ENCODE results near the gene CEP20. TPM values are rescaled to one million over a fixed set of nuclear protein-coding genes. Genes with fewer than 3 reads are reported as not detected.
"Not testable (repeated sequence)": the region's sequence is repeated elsewhere in the genome, so short reads cannot be mapped to it uniquely, and the experiment has no call there.

Gene CEP20
- total RNA-seq, 2 donors from 2014 or later: 38.7 to 97.5 TPM

GRCh38 chr16:15854061-15854460 lies 34.3 kb downstream of the CEP20 start:
- no peak for ATAC-seq
- Mint-ChIP-seq H3K27ac (no peak overlapping the region), H3K9me3 (no peaks in the 10 kb centered on the region), H3K36me3 (peaks cover 0 to 6% of the 10 kb centered on the region in 2 donors)
- no peak for DNase-seq (ENCODE audit: low spot score in 2 of 2)

- peaks cover 0 to 5% of the 10 kb centered on the region in 2 donors for H3K36me3 Mint-ChIP-seq
- no peak overlapping the region for H3K27ac Mint-ChIP-seq
- ATAC-seq: no peak
- H3K9me3 Mint-ChIP-seq: no peaks in the 10 kb centered on the region
- DNase-seq (ENCODE audit: low spot score in 2 of 2): no peak
Measured at GRCh38 chr16:15853021-15853420, 35.4 kb downstream of the CEP20 start.

DNA sequence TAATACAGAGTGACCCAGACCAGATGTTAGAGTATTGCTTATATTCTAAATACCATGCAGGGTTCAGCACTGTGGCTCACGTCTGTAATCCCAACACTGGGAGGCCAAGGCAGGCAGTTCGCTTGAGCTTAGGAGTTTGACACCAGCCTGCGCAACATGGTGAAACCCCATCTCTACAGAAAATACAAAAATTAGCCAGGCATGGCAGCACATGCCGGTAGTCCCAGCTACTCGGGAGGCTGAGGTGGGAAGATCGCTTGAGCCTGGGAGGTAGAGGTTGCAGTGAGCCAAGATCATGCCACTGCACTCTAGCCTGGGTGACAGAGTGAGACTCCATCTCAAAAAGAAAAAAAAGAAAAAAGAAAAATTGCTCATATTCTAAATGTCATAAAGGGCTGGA lies 37.8 kb downstream of the CEP20 start:
- DNase-seq (ENCODE audit: low spot score in 2 of 2); H3K36me3 Mint-ChIP-seq; H3K27ac Mint-ChIP-seq; ATAC-seq; H3K9me3 Mint-ChIP-seq: not testable (repeated sequence)

- ATAC-seq (no peak), DNase-seq (ENCODE audit: low spot score in 2 of 2) (no peak)
- Mint-ChIP-seq H3K27ac (no peak overlapping the region), H3K36me3 (no peaks in the 10 kb centered on the region), H3K9me3 (no peaks in the 10 kb centered on the region)
Measured at GRCh38 chr16:15849209-15849981, 39.0 kb downstream of the CEP20 start.

DNA sequence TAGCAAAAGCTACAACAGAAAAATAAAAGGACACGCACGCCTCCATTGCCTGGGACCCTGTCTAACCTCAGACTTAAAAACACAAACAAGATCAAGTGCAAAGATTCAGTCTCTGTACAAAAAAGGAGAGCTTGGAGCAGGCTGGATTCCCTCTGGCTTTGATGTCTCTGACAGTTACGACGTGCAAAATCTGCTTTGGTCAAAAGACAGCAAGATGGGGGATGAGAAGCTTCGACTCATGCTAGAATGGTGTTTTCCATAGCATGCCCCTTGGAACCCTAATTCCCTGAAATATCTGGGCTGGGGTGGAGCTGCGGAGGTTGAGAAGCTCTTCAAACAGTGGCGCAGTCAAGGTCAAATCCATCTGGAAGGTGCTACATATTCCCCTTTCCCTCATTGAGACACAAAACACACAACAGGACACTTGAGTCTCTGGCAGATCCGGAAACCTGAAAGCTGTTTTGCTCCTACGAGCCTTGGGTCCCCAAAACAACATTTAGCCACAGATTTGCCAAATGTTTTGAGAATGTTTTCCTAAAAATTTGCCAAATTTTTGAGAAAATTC lies 40.7 kb downstream of the CEP20 start:
- H3K9me3 Mint-ChIP-seq: no peaks in the 10 kb centered on the region
- DNase-seq (ENCODE audit: low spot score in 2 of 2) (no peak), ATAC-seq (no peak)
- peak overlapping the region in 1 of 2 donors; percentile 75 for H3K27ac Mint-ChIP-seq
- no peaks in the 10 kb centered on the region for H3K36me3 Mint-ChIP-seq

GRCh38 chr16:15846510-15846909 lies 41.9 kb downstream of the CEP20 start:
- H3K36me3 Mint-ChIP-seq: no peaks in the 10 kb centered on the region
- no peak overlapping the region for H3K27ac Mint-ChIP-seq
- ATAC-seq (no peak), DNase-seq (ENCODE audit: low spot score in 2 of 2) (no peak)
- no peaks in the 10 kb centered on the region for H3K9me3 Mint-ChIP-seq

DNA sequence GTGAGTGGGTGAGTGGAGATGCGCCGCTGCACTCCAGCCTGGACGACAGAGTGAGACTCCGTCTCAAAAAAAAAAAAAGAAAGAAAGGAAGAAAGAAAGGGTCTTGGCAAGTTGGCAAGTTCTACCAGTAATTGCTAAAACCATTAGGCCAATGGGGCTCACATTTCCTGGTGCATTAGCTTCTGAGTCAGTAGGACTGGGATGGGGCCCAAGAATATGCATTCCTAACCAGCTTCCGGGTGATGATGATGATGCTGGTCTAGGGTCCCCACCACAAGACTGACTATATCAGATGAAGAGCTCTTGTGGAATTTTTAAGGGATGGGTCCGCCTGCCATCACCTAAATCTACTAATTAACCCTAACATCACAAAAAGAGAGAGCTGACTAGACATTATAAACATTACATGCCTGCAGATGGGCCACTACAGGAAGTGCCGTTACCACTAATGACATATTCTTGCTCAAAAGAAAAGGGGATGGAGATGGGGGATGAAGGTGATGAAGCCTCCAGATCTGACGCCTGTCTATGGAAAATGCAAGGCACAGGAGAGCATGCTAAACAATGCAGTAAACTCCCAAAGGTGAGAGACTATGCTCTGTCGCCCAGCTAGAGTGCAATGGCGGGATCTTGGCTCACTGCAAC lies 44.6 kb downstream of the CEP20 start:
- Mint-ChIP-seq H3K36me3 (no peaks in the 10 kb centered on the region), H3K9me3 (no peaks in the 10 kb centered on the region), H3K27ac (no peak overlapping the region)
- ATAC-seq (no peak), DNase-seq (ENCODE audit: low spot score in 2 of 2) (no peak)

DNA sequence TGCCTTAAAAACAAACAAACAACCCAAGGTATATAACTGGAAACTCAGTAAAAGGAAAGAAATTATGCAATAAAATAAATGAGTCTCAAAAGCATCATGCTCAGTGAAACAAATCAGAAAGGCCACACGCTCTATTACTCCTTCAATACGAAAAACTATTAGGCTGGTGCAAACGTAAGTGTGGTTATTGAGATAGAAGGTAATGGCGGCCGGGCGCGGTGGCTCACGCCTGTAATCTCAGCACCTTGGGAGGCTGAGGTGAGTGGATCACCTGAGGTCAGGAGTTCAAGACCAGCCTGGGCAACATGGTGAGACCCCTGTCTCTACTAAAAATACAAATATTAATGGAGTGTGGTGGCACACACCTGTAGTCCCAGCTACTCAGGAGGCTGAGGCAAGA lies 49.2 kb downstream of the CEP20 start:
- not testable (repeated sequence) for ATAC-seq

GRCh38 chr16:15837761-15838160 lies 50.6 kb downstream of the CEP20 start:
- DNase-seq (ENCODE audit: low spot score in 2 of 2) (no peak), ATAC-seq (no peak)
- no peak overlapping the region for H3K27ac Mint-ChIP-seq

More for the DNA sequence above, 49.2 kb downstream of the CEP20 start:
- peak overlapping the region in 1 of 2 donors; percentile 60 for H3K27ac Mint-ChIP-seq
- not testable (repeated sequence) for H3K36me3 Mint-ChIP-seq; DNase-seq (ENCODE audit: low spot score in 2 of 2); H3K9me3 Mint-ChIP-seq

GRCh38 chr16:15836965-15837611 lies 51.3 kb downstream of the CEP20 start:
- DNase-seq (ENCODE audit: low spot score in 2 of 2) (no peak), ATAC-seq (no peak)
- Mint-ChIP-seq H3K36me3 (no peaks in the 10 kb centered on the region), H3K9me3 (no peaks in the 10 kb centered on the region), H3K27ac (no peak overlapping the region)

More at GRCh38 chr16:15837761-15838160, 50.6 kb downstream of the CEP20 start:
- Mint-ChIP-seq H3K36me3 (no peaks in the 10 kb centered on the region), H3K9me3 (no peaks in the 10 kb centered on the region)

DNA sequence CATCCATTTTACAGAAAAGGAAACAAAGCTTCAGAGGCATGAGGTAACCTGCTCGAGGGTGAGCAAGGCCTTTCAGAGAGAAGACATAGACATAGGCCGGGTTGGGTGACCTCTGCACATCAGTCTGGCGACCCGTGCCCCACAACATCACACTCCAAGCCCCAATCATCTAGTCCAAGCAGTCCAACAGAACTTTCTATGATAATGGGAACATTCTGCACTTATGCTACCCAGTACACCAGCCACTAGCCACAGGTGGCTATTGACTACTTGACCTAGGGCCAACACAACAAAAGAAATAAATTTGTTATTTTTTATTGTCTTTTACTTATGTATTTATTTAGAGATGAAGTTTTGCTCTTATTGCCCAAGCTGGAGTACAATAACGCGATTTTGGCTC lies 52.3 kb downstream of the CEP20 start:
- Mint-ChIP-seq H3K27ac (no peak overlapping the region), H3K36me3 (no peaks in the 10 kb centered on the region), H3K9me3 (no peaks in the 10 kb centered on the region)
- DNase-seq (ENCODE audit: low spot score in 2 of 2): no peak
- no peak for ATAC-seq

- no peaks in the 10 kb centered on the region for H3K36me3 Mint-ChIP-seq
- no peak overlapping the region for H3K27ac Mint-ChIP-seq
- H3K9me3 Mint-ChIP-seq: no peaks in the 10 kb centered on the region
- peak; percentile 34 to 92 for ATAC-seq
- no peak for DNase-seq (ENCODE audit: low spot score in 2 of 2)
Measured at GRCh38 chr16:15835136-15835878, 53.1 kb downstream of the CEP20 start.

DNA sequence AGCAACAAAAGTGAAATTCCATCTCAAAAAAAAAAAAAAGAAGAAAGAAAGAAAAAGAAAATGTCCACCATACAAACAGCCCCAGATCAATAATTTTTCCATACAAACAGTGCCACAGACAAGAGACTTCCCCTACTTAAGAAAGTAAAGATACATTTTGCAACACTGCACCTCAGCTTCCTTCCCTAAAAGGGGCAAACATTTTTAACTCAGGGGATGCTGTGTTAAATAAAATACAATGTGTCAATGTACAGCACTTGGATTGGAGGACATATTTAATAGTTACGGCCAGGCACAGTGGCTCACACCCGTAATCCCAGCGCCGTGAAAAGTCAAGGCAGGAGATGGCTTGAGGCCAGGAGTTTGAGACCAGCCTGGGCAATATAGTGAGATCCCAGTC lies 53.9 kb downstream of the CEP20 start:
- no peaks in the 10 kb centered on the region for H3K36me3 Mint-ChIP-seq
- no peaks in the 10 kb centered on the region for H3K9me3 Mint-ChIP-seq
- DNase-seq (ENCODE audit: low spot score in 2 of 2) (no peak), ATAC-seq (no peak)
- H3K27ac Mint-ChIP-seq: no peak overlapping the region

DNA sequence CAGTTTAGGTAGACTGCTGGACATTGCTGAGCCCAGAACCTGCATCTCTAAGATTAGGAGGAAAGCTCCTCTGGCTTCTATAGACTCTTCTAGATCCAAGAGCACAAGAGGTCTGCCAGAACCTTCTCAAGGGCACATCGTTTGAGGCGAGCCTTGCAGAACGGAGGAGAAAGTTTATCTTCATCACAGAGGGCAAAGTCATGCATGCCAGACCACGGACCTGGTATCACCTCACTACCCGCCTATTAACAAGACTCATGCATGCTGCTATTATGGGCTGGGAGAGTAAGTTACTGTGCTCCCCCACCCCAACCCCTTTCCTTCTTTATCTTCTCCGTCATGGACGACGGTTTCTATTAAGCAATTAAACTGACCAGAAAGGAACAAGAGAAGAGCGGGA lies 54.9 kb downstream of the CEP20 start:
- ATAC-seq: no peak
- Mint-ChIP-seq H3K9me3 (no peaks in the 10 kb centered on the region), H3K36me3 (no peaks in the 10 kb centered on the region), H3K27ac (no peak overlapping the region)
- DNase-seq (ENCODE audit: low spot score in 2 of 2): no peak

- H3K36me3 Mint-ChIP-seq: no peaks in the 10 kb centered on the region
- no peak for ATAC-seq
- no peak for DNase-seq (ENCODE audit: low spot score in 2 of 2)
- no peak overlapping the region for H3K27ac Mint-ChIP-seq
- no peaks in the 10 kb centered on the region for H3K9me3 Mint-ChIP-seq
Measured at GRCh38 chr16:15832241-15832640, 56.2 kb downstream of the CEP20 start.

GRCh38 chr16:15830832-15831451 lies 57.5 kb downstream of the CEP20 start:
- DNase-seq (ENCODE audit: low spot score in 2 of 2): no peak
- no peaks in the 10 kb centered on the region for H3K9me3 Mint-ChIP-seq
- H3K36me3 Mint-ChIP-seq: no peaks in the 10 kb centered on the region
- no peak for ATAC-seq
- H3K27ac Mint-ChIP-seq: no peak overlapping the region

All from activated naive CD4-positive, alpha-beta T cell treated with anti-CD3 and anti-CD28 coated beads, Interleukin-2, amount 50 U/mL, for 72 hours (primary cell).